ENCODE results near the gene ADRA2A. TPM values are rescaled to one million over a fixed set of nuclear protein-coding genes. Genes with fewer than 3 reads are reported as not detected.

The ADRA2A gene
- total RNA-seq, 2 experiments from 2014 or later: 0.05 TPM; not detected in 1

GRCh38 chr10:111035542-111035941, 41.3 kb upstream of the ADRA2A start:
- POLR2A ChIA-PET: no interaction called here

GRCh38 chr10:111037858-111038257, 39.0 kb upstream of the ADRA2A start:
- CTCF ChIA-PET: no interaction called here
- no peak for TF ChIP-seq CTCF (IDR thresholded peaks at IDR 0.05)
- Mint-ChIP-seq H3K4me1 (ENCODE audit: low read depth) (no peaks in the 10 kb centered on the region), H3K9me3 (peaks cover 24% of the 10 kb centered on the region), H3K36me3 (ENCODE audit: low read depth) (peaks cover 39% of the 10 kb centered on the region), H3K27ac (no peak overlapping the region), H3K4me3 (no peak overlapping the region), H3K27me3 (peaks cover 4% of the 10 kb centered on the region)
- H3K27ac ChIP-seq (ENCODE audit: low read depth in 1 of 2, low read length in 2 of 2): no peak overlapping the region
- no peaks in the 10 kb centered on the region for H3K4me1 ChIP-seq (ENCODE audit: insufficient read depth, low read length)
- H3K36me3 ChIP-seq (ENCODE audit: insufficient read depth, low read length): no peaks in the 10 kb centered on the region
- ATAC-seq (ENCODE audit: poor library complexity) (no peak), DNase-seq (no peak)
- H3K4me3 ChIP-seq (ENCODE audit: low read length): no peak overlapping the region
- POLR2A ChIA-PET: no interaction called here
- intact Hi-C loops (cut with DNase I, micrococcal nuclease): no loop called here
- H3K27me3 ChIP-seq (ENCODE audit: control insufficient read depth in 1 of 2, insufficient read depth in 2 of 2, low read length in 2 of 2): no peaks in the 10 kb centered on the region
- peaks cover 21 to 29% of the 10 kb centered on the region in 2 experiments for H3K9me3 ChIP-seq (ENCODE audit: control insufficient read depth in 1 of 2, insufficient read depth in 1 of 2, low read length in 2 of 2)

More at GRCh38 chr10:111035542-111035941, 41.3 kb upstream of the ADRA2A start:
- H3K4me3 ChIP-seq (ENCODE audit: low read length): no peak overlapping the region
- Mint-ChIP-seq H3K27me3 (no peaks in the 10 kb centered on the region), H3K4me1 (ENCODE audit: low read depth) (no peaks in the 10 kb centered on the region), H3K4me3 (no peak overlapping the region), H3K9me3 (peaks cover 21% of the 10 kb centered on the region), H3K27ac (no peak overlapping the region), H3K36me3 (ENCODE audit: low read depth) (peaks cover 45% of the 10 kb centered on the region)
- intact Hi-C loops (cut with DNase I, micrococcal nuclease): no loop called here
- CTCF ChIA-PET: no interaction called here
- no peaks in the 10 kb centered on the region for H3K36me3 ChIP-seq (ENCODE audit: insufficient read depth, low read length)
- H3K9me3 ChIP-seq (ENCODE audit: control insufficient read depth in 1 of 2, insufficient read depth in 1 of 2, low read length in 2 of 2): peaks cover 25 to 26% of the 10 kb centered on the region in 2 experiments
- no peak overlapping the region for H3K27ac ChIP-seq (ENCODE audit: low read depth in 1 of 2, low read length in 2 of 2)
- no peak for TF ChIP-seq CTCF (IDR thresholded peaks at IDR 0.05)
- H3K4me1 ChIP-seq (ENCODE audit: insufficient read depth, low read length): no peaks in the 10 kb centered on the region
- no peak for DNase-seq
- no peak for ATAC-seq (ENCODE audit: poor library complexity)
- H3K27me3 ChIP-seq (ENCODE audit: control insufficient read depth in 1 of 2, insufficient read depth in 2 of 2, low read length in 2 of 2): no peaks in the 10 kb centered on the region

DNA sequence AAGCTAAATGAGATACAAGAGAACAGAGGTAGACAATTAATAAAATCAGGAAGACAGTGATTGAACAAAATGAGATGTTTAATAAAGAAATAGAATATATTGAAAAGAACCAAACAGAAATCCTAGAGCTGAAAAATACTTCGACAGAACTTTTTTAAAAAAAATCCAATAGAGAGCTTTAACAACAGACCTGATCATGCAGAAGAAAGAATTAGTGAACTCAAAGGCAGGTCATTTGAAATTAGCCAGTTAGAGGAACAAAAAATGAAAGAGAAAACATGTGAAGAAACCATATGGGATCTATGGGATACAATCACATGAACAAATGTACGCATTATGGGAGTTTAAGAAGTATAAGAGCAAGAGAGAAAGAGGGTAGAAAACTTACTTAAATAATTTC, 37.3 kb upstream of the ADRA2A start:
- Mint-ChIP-seq H3K27ac (no peak overlapping the region), H3K9me3 (peaks cover 22% of the 10 kb centered on the region), H3K36me3 (ENCODE audit: low read depth) (peaks cover 28% of the 10 kb centered on the region), H3K4me1 (ENCODE audit: low read depth) (no peaks in the 10 kb centered on the region), H3K27me3 (peaks cover 4% of the 10 kb centered on the region), H3K4me3 (no peak overlapping the region)
- CTCF ChIA-PET: no interaction called here
- H3K27ac ChIP-seq (ENCODE audit: low read depth in 1 of 2, low read length in 2 of 2): no peak overlapping the region
- H3K9me3 ChIP-seq (ENCODE audit: control insufficient read depth in 1 of 2, insufficient read depth in 1 of 2, low read length in 2 of 2): peaks cover 21 to 24% of the 10 kb centered on the region in 2 experiments
- ATAC-seq (ENCODE audit: poor library complexity) (no peak), DNase-seq (no peak)
- TF ChIP-seq CTCF (IDR thresholded peaks at IDR 0.05): no peak
- H3K4me3 ChIP-seq (ENCODE audit: low read length): no peak overlapping the region
- POLR2A ChIA-PET: no interaction called here
- intact Hi-C loops (cut with DNase I, micrococcal nuclease): no loop called here
- H3K36me3 ChIP-seq (ENCODE audit: insufficient read depth, low read length): no peaks in the 10 kb centered on the region
- H3K27me3 ChIP-seq (ENCODE audit: control insufficient read depth in 1 of 2, insufficient read depth in 2 of 2, low read length in 2 of 2): no peaks in the 10 kb centered on the region
- no peaks in the 10 kb centered on the region for H3K4me1 ChIP-seq (ENCODE audit: insufficient read depth, low read length)
